GM19468 (cell line): ENCODE measurements around the gene CTAG1B.
"Not testable (repeated sequence)": the region's sequence is repeated elsewhere in the genome, so short reads cannot be mapped to it uniquely, and the experiment has no call there.

Experiments used
- ATAC-seq: cut with Tn5 transposase; IDR thresholded peaks from one replicate; pipeline ENCODE4 v1.9.1; 2021; ENCODE audit warnings: mild to moderate bottlenecking, moderate library complexity, moderate number of reproducible peaks; ENCODE audit not compliant: unreplicated experiment; ENCODE audit errors: extremely low read depth

Gene CTAG1B

GRCh38 chrX:154619182-154619581 is at the start of gene CTAG1B:
TSS of gene CTAG1B (minus strand) at chrX:154619282. CDS start at chrX:154619218, 64 bp downstream.
- not testable (repeated sequence) for ATAC-seq

- no peak for ATAC-seq
Measured at GRCh38 chrX:154661899-154662298, 42.8 kb upstream of the CTAG1B start.

- ATAC-seq: no peak
Measured at GRCh38 chrX:154661170-154661569, 42.1 kb upstream of the CTAG1B start.

DNA sequence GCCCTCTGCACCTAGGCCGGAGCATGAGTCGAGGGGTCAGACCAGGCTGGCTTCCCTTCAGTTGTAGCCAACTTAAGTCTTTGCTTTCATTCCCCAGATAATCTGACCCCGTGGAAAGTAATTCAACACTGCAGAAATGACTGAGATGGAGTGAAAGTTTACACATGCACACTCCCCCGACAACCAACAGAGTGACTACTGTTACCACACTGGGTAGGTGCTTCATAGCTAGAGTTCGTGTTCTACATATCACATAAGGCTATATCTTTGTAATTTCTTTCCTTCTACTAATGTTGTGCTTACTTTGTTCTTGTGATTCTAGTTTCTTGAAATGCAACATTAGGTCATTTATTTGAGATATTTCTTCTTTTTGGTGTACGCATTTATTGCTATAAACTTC is 41.5 kb upstream of the CTAG1B start:
- ATAC-seq: no peak

DNA sequence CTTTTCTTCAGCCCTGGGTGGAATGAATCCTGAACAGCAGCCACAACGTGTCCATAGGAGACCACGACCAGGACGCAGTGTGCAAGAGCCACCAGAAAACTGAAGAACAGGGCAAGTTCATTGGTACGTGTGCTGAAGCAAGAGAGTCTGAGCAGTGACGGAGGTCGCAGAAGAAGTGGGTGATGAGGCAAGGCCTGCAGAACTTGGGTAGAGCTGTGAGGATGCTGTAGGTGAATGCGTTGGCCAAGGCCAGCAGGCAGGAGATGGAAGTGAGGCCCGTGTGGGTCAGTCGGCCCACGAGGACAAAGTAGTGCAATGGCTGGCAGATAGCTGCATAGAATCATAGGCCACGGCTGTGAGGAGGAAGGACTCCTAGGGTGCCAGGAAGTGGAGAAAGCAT is 39.9 kb upstream of the CTAG1B start:
- ATAC-seq: no peak

GRCh38 chrX:154658187-154658586 is 39.1 kb upstream of the CTAG1B start:
- no peak for ATAC-seq

DNA sequence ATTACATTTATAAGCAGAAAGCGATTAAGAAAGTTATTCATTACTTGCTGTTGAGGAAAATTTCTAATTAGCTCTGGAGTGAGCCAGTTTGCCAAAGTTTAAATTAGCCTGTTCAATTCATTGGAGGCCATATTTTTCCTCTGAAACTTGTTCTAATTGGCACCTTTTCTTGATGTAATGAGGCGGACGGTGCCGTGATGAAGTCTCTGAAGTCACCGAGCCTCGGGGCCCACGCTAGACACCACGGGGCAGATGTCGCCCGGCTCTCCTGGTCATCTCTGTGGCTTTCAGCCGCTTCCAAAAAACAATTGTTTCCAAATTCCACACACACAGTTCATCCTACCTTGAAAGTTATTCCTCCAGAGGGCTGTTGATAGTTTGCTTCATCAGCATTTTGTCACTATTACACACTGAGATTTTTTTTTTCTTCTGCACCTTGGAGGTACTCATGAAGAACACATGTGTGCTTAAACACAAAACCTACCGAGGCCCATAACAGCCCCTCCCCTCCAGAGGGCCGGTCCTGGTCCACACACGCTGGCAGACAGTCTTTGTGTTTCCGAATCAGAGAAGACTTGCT is 38.2 kb upstream of the CTAG1B start:
- ATAC-seq: no peak

DNA sequence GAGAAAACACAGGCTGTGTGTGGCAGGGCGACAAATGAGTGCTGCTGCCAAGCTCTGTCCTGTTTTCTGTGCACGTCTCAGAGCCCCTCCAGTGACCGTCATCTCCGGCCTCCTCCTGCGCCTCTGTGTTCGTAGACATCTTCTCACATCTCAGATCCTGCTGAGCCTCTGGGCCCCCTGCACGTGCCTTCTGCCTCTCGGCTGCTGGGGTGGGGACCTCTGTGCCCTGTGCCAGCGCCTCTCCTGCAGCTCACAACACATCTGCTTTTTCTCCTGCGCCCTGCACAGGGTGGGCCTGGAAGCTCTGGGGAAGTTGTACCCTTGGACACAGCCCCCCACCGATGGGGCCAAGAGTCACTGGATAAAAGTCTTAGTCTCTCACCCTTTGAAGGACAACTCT is 36.7 kb upstream of the CTAG1B start:
- no peak for ATAC-seq

DNA sequence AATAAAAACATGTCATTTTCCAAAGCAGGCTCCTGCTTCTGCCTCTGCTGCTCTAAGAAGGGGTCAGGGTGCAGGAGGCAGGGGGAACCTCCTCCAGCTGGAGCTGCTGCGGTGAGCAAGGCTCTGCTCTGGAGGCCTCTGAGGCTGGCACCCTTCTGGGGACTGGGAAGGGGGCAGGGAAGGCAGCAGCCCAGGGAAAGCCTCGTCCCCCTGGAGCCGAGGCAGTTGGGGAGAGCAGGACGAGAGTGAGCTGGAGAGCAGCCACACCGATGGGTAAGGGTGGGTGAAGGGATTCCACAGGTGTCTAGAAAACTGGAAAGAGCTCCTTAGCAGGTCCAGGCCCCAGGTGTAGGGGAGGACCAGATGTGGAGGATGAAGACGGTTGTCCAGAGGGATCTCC is 36.3 kb upstream of the CTAG1B start:
- ATAC-seq: no peak

- ATAC-seq: no peak
Measured at GRCh38 chrX:154654925-154655324, 35.8 kb upstream of the CTAG1B start.

DNA sequence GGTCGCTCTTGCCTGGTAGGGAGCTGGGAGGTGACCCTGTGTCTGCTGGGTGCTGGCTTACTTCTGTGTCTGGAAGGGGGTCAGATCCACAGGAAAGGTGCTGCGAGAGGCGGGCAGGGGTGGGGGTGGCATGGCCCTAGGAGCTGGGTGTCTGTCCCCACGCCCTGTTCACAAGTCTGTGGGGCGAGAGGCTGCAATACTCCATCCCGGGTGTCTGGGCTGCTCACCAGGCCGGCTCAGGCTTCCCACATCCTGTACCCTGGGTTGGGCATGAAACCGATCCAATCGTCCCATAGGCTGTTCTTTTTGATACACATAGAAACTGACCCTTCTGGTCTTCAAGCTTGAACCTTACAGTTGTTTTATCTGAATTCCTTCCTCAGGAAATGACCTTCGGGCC is 35.3 kb upstream of the CTAG1B start:
- no peak for ATAC-seq

DNA sequence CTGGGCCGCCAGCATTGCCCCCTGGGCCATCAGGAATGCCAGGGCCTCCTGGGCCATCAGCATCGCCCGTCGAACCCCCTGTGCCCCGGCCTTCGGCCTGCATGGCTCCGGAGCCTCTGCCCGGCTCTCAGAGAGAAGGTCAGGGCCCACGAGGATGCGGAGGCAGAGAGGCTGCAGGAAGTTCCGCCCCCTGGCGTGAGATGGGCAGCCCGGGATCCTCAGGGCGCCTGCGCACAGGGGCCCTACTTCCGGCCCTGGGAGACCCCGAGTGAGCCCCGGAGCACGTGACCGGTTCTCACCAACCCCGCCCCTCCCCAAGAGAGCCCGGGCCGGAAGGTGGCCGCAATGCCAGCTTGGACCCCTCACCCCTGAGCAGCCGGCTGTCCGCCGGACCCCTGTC is 34.3 kb upstream of the CTAG1B start, which contains the start of gene CTAG2:
TSS of gene CTAG2 (minus strand) at position 167 of the 400 bp plus-strand sequence. CDS start at position 103, 64 bp downstream.
- not testable (repeated sequence) for ATAC-seq

DNA sequence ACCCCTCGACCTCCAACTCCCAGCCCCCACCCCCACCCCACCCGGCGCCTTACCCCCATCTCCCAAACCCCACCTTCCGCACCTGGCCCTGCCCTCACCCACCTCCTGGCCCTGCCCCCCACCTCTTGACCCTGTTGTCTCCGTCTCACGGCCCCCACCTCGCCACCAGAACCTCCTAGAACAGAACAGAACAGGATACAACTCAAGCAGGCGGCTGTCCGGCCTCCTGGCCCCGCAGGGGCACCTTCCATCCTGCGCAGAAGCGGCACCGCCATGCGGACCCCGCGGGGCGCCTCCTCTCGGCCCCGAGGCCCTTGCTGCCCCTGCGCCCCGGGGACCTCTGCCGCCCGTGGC is 33.9 kb upstream of the CTAG1B start:
- no peak for ATAC-seq

- no peak for ATAC-seq
Measured at GRCh38 chrX:154652311-154653047, 33.4 kb upstream of the CTAG1B start.

DNA sequence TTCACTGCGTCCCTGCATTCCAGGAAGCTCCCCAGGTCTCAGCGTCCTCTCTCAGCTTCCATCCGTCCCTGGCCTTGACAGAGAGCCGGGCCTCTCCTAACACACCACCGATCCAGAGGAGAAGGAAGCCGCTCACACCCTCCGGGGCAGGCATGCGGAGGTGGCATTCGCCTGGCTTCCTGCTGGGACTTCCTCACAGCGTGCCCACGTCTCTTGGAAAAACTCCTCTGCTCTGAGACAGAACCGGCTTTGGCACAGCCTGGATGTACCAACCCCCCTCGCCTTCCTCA is 31.1 kb upstream of the CTAG1B start:
- no peak for ATAC-seq

GRCh38 chrX:154649503-154650220 is 30.6 kb upstream of the CTAG1B start:
- no peak for ATAC-seq

DNA sequence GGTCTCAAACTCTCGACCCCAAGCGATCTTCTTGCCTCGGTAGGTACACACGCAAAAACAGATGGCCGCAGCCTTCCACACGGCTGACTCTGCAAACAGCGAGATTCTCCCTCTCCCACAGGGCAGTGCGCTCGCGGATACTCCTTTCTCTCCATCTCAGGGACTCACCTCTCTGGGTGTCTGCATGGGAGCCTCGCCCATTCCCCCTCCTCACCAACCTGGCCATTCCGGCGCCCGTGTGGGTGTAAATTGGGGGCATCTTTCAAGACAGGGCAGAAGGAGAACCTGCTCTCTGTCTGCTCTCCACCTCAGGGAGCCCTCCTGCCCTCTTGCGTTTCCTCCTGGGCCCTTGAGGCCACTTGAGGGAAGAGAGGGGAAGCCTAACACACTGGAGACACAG is 29.8 kb upstream of the CTAG1B start:
- no peak for ATAC-seq

GRCh38 chrX:154645745-154646378 is 26.8 kb upstream of the CTAG1B start:
- ATAC-seq: not testable (repeated sequence)

- ATAC-seq: not testable (repeated sequence)
Measured at GRCh38 chrX:154643708-154644107, 24.6 kb upstream of the CTAG1B start.

DNA sequence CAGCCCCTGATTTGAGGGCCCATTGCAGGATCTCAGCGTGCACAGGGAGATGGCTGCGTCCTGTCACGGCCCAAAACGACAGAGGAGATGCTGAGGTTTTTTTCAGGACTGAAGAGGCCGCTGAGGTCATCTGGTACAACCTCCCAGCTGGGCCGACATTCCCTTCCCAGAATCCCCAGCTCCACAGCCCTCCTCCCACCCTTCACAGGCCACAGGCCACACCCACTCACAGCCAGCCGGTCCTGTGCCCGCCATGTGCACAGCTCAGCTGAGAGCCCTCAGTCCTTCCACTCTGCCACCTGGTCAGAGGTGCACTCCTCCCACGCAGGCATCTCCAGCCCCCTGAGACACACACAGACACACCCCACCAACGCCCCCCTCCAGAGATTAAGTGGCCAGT is 22.7 kb upstream of the CTAG1B start:
- ATAC-seq: not testable (repeated sequence)

DNA sequence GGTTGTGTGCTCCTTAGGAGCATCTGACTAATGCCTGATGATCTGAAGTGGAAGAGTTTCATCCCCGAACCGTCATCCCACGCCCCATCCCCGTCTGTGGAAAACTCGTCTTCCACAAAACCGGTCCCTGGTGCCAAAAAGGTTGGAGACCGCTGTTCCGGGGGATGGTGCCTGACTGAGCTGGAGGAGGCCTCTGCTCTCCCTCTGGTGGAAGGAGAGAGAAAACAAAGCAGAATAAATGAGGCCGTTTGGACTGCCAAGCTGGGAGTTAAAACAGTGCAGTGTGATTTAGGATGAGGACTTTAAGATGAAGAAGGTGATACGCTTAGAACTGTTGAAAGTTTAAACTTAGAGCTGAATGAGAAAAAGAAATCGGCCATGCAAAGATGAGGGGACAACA is 14.6 kb upstream of the CTAG1B start:
- ATAC-seq: not testable (repeated sequence)
